Neuron (in vitro differentiated cells): Measurements from ENCODE around the gene S100P.

Experiments used
- H2AFZ ChIP-seq: one replicate; pipeline ENCODE4 v1.6.1; 2013; ENCODE audit warnings: low read depth, mild to moderate bottlenecking, inconsistent platforms, low read length, moderate library complexity
- H3K27me3 ChIP-seq: one replicate; pipeline ENCODE4 v1.6.1; 2013; ENCODE audit warnings: low read length; ENCODE audit not compliant: insufficient read depth
- H3K36me3 ChIP-seq: one replicate; pipeline ENCODE4 v1.6.1; 2013; ENCODE audit warnings: low read length; ENCODE audit not compliant: insufficient read depth
- H3K4me1 ChIP-seq: one replicate; pipeline ENCODE4 v1.6.1; 2013; ENCODE audit warnings: low read length; ENCODE audit not compliant: insufficient read depth
- H3K4me3 ChIP-seq: 2 replicates; pipeline ENCODE4 v1.5.1; 2013; ENCODE audit warnings: mild to moderate bottlenecking, low read length, moderate library complexity
- H3K9me3 ChIP-seq: one replicate; pipeline ENCODE4 v1.6.1; 2013; ENCODE audit warnings: low read length

S100P gene

GRCh38 chr4:6727081-6727942 lies 33.6 kb downstream of the S100P start:
- no peaks in the 10 kb centered on the region for H3K36me3 ChIP-seq
- peaks cover 4% of the 10 kb centered on the region for H3K9me3 ChIP-seq
- H2AFZ ChIP-seq: no peak overlapping the region
- peaks cover 28% of the 10 kb centered on the region for H3K4me1 ChIP-seq
- H3K27me3 ChIP-seq: no peaks in the 10 kb centered on the region
- peak overlapping the region; percentile 31 for H3K4me3 ChIP-seq

DNA sequence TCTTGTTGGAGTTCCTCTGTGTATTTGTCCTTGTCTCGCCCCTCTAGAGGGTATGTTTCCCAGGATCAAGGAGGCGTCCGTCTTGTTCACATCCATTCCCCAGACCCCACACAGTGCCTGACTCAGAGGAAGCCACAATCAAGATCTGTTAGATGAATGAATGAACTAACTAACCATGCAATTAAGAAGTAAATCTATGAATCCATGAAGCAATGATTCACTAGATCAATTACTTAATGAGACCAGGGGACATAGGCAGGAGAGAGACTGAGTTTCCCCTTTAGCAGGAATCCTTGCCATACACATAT lies 34.2 kb downstream of the S100P start:
- Histone ChIP-seq H2AFZ (no peak overlapping the region), H3K9me3 (peaks cover 4% of the 10 kb centered on the region), H3K27me3 (no peaks in the 10 kb centered on the region)

GRCh38 chr4:6728320-6729029 lies 34.8 kb downstream of the S100P start:
- no peak overlapping the region for H3K4me3 ChIP-seq
- no peaks in the 10 kb centered on the region for H3K27me3 ChIP-seq
- no peaks in the 10 kb centered on the region for H3K36me3 ChIP-seq
- no peak overlapping the region for H2AFZ ChIP-seq
- H3K4me1 ChIP-seq: peaks cover 28% of the 10 kb centered on the region
- peaks cover 4% of the 10 kb centered on the region for H3K9me3 ChIP-seq

More for the DNA sequence above, 34.2 kb downstream of the S100P start:
- Histone ChIP-seq H3K36me3 (no peaks in the 10 kb centered on the region), H3K4me1 (peaks cover 28% of the 10 kb centered on the region), H3K4me3 (no peak overlapping the region)

DNA sequence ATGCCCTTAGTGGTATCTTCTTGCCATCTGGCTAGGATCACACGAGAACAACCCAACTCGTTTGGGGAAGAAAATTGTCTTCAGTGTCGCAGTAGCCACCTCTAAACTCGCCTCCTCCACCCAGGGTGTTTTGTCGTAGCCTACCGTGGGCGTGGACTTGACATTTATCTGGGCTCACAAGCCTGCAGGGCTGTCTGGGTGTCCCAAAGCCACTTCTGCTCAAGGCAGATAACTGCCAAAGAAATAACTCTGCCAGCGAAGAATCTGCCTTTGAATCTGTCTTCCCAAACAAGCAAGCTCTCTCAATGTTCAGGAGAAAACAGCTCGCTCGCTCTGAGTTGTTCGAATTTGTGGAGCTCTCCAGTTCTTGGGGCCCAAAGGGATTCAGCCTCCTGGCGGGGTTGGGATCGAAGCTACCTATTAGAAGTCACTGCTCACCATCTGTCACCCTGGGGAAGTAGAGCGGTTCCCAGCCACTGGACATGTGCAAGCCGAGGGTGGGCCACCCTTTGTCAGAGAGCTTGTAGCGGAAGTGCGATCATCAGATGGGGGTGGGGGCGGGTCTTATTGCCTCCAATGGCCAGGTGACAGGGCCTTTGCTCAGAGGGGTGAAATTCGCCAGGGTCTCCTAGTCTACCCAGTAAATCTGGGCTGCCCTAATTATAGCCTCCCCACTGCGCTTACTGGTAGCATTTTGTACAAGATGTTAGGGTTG lies 37.1 kb downstream of the S100P start:
- Histone ChIP-seq H3K4me3 (no peak overlapping the region), H3K9me3 (peaks cover 4% of the 10 kb centered on the region), H3K36me3 (no peaks in the 10 kb centered on the region), H3K4me1 (peaks cover 11% of the 10 kb centered on the region), H2AFZ (no peak overlapping the region), H3K27me3 (no peaks in the 10 kb centered on the region)

- Histone ChIP-seq H3K4me3 (no peak overlapping the region), H3K36me3 (no peaks in the 10 kb centered on the region), H3K27me3 (no peaks in the 10 kb centered on the region), H2AFZ (no peak overlapping the region), H3K4me1 (peaks cover 11% of the 10 kb centered on the region), H3K9me3 (peaks cover 4% of the 10 kb centered on the region)
These were observed 37.6 kb downstream of the S100P start for GRCh38 chr4:6731318-6731675.

- Histone ChIP-seq H3K27me3 (no peaks in the 10 kb centered on the region), H3K9me3 (peaks cover 4% of the 10 kb centered on the region), H3K36me3 (no peaks in the 10 kb centered on the region), H2AFZ (no peak overlapping the region), H3K4me3 (no peak overlapping the region), H3K4me1 (peaks cover 8% of the 10 kb centered on the region)
These were observed 38.1 kb downstream of the S100P start for GRCh38 chr4:6731780-6732179.

GRCh38 chr4:6732441-6733357 lies 39.0 kb downstream of the S100P start:
- Histone ChIP-seq H3K9me3 (peaks cover 4% of the 10 kb centered on the region), H3K4me3 (no peak overlapping the region), H3K4me1 (peaks cover 6% of the 10 kb centered on the region), H3K27me3 (no peaks in the 10 kb centered on the region), H2AFZ (no peak overlapping the region), H3K36me3 (no peaks in the 10 kb centered on the region)

- H3K4me3 ChIP-seq: no peak overlapping the region
- no peak overlapping the region for H2AFZ ChIP-seq
- H3K36me3 ChIP-seq: no peaks in the 10 kb centered on the region
- no peaks in the 10 kb centered on the region for H3K27me3 ChIP-seq
- no peaks in the 10 kb centered on the region for H3K4me1 ChIP-seq
- H3K9me3 ChIP-seq: peaks cover 4% of the 10 kb centered on the region
These were observed 39.9 kb downstream of the S100P start for GRCh38 chr4:6733358-6734164.

GRCh38 chr4:6734165-6734786 lies 40.6 kb downstream of the S100P start:
- H3K36me3 ChIP-seq: no peaks in the 10 kb centered on the region
- H3K4me1 ChIP-seq: no peaks in the 10 kb centered on the region
- no peak overlapping the region for H3K4me3 ChIP-seq
- no peaks in the 10 kb centered on the region for H3K27me3 ChIP-seq
- H2AFZ ChIP-seq: no peak overlapping the region
- peaks cover 4% of the 10 kb centered on the region for H3K9me3 ChIP-seq

GRCh38 chr4:6739920-6740319 lies 46.2 kb downstream of the S100P start:
- Histone ChIP-seq H3K36me3 (no peaks in the 10 kb centered on the region), H3K9me3 (no peaks in the 10 kb centered on the region), H3K27me3 (no peaks in the 10 kb centered on the region), H2AFZ (no peak overlapping the region), H3K4me1 (no peaks in the 10 kb centered on the region), H3K4me3 (no peak overlapping the region)

DNA sequence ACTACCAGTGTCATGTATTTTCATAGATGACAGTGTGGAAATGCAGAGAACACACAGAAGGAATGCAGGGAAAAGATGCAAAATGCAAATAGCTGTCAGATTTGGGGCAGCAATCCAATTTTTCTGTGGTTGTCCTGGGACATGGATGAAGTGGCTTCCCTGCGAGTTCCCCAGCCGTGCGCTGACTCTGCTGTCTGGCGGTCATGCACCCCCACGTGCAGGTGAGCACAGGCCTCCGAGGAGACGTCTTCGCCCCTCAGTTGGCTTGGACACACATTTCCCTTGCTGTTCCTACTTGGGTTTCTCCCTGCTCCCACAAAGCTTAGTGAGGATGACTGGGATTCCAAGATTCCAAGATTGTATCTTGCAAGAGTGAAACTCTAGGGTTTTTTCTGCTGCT lies 46.7 kb downstream of the S100P start:
- H3K9me3 ChIP-seq: no peaks in the 10 kb centered on the region
- H3K4me3 ChIP-seq: no peak overlapping the region
- H3K27me3 ChIP-seq: no peaks in the 10 kb centered on the region
- no peaks in the 10 kb centered on the region for H3K4me1 ChIP-seq
- no peaks in the 10 kb centered on the region for H3K36me3 ChIP-seq
- H2AFZ ChIP-seq: no peak overlapping the region

GRCh38 chr4:6742507-6742906 lies 48.8 kb downstream of the S100P start:
- H3K4me3 ChIP-seq: no peak overlapping the region
- H3K4me1 ChIP-seq: no peaks in the 10 kb centered on the region
- H3K36me3 ChIP-seq: no peaks in the 10 kb centered on the region
- H3K27me3 ChIP-seq: no peaks in the 10 kb centered on the region
- no peak overlapping the region for H2AFZ ChIP-seq
- H3K9me3 ChIP-seq: no peaks in the 10 kb centered on the region
